ENCODE measurements around the gene LBX1.

LBX1 gene

GRCh38 chr10:101244321-101245050 is 15.2 kb upstream of the LBX1 start:
- Histone ChIP-seq H4K20me1 (ENCODE audit: insufficient read depth, low read length) (no peaks in the 10 kb centered on the region), H3K4me1 (ENCODE audit: insufficient read depth, low read length) (no peaks in the 10 kb centered on the region), H3K9ac (ENCODE audit: low read depth, low read length) (no peak overlapping the region), H3K4me2 (ENCODE audit: insufficient read depth, low read length) (no peak overlapping the region), H2AFZ (ENCODE audit: low read depth, low read length) (no peak overlapping the region), H3K79me2 (ENCODE audit: insufficient read depth, low read length) (no peaks in the 10 kb centered on the region), H3K27ac (ENCODE audit: low read length) (no peak overlapping the region), H3K27me3 (ENCODE audit: insufficient read depth, low read length, poor library complexity) (peaks cover 26% of the 10 kb centered on the region), H3K9me3 (ENCODE audit: insufficient read depth, low read length, severe bottlenecking) (no peaks in the 10 kb centered on the region), H3K36me3 (ENCODE audit: insufficient read depth, low read length) (no peaks in the 10 kb centered on the region), H3K4me3 (ENCODE audit: low read depth in 1 of 2, low read length in 2 of 2) (no peak overlapping the region)
- ATAC-seq (ENCODE audit: insufficient read depth, low read depth) (no peak), DNase-seq (no peak)
- no peak for TF ChIP-seq EZH2 (IDR thresholded peaks at IDR 0.05; ENCODE audit: borderline replicate concordance, low read depth, low read length, severe bottlenecking)
- no peak for TF ChIP-seq CTCF (IDR thresholded peaks at IDR 0.05; ENCODE audit: borderline replicate concordance, extremely low read depth, low read length, poor library complexity, severe bottlenecking)

- peaks cover 35% of the 10 kb centered on the region for H3K27me3 ChIP-seq (ENCODE audit: insufficient read depth, low read length, poor library complexity)
- no peak for ATAC-seq (ENCODE audit: insufficient read depth, low read depth)
- H3K4me3 ChIP-seq (ENCODE audit: low read depth in 1 of 2, low read length in 2 of 2), result no peak overlapping the region
- no peak overlapping the region for H2AFZ ChIP-seq (ENCODE audit: low read depth, low read length)
- TF ChIP-seq EZH2 (IDR thresholded peaks at IDR 0.05; ENCODE audit: borderline replicate concordance, low read depth, low read length, severe bottlenecking) (no peak), CTCF (IDR thresholded peaks at IDR 0.05; ENCODE audit: borderline replicate concordance, extremely low read depth, low read length, poor library complexity, severe bottlenecking) (no peak)
- H3K4me2 ChIP-seq (ENCODE audit: insufficient read depth, low read length), result no peak overlapping the region
- H3K36me3 ChIP-seq (ENCODE audit: insufficient read depth, low read length), result no peaks in the 10 kb centered on the region
- DNase-seq, result no peak
- no peaks in the 10 kb centered on the region for H4K20me1 ChIP-seq (ENCODE audit: insufficient read depth, low read length)
- no peak overlapping the region for H3K27ac ChIP-seq (ENCODE audit: low read length)
- H3K9ac ChIP-seq (ENCODE audit: low read depth, low read length), result no peak overlapping the region
- no peaks in the 10 kb centered on the region for H3K4me1 ChIP-seq (ENCODE audit: insufficient read depth, low read length)
- H3K9me3 ChIP-seq (ENCODE audit: insufficient read depth, low read length, severe bottlenecking), result no peaks in the 10 kb centered on the region
- H3K79me2 ChIP-seq (ENCODE audit: insufficient read depth, low read length), result no peaks in the 10 kb centered on the region
Observed at GRCh38 chr10:101241840-101242707, 12.8 kb upstream of the LBX1 start.

- Histone ChIP-seq H3K9me3 (ENCODE audit: insufficient read depth, low read length, severe bottlenecking) (no peaks in the 10 kb centered on the region), H3K4me2 (ENCODE audit: insufficient read depth, low read length) (no peak overlapping the region), H3K27me3 (ENCODE audit: insufficient read depth, low read length, poor library complexity) (peaks cover 39% of the 10 kb centered on the region), H3K4me3 (ENCODE audit: low read depth in 1 of 2, low read length in 2 of 2) (no peak overlapping the region), H3K36me3 (ENCODE audit: insufficient read depth, low read length) (no peaks in the 10 kb centered on the region), H4K20me1 (ENCODE audit: insufficient read depth, low read length) (no peaks in the 10 kb centered on the region), H3K4me1 (ENCODE audit: insufficient read depth, low read length) (no peaks in the 10 kb centered on the region), H3K79me2 (ENCODE audit: insufficient read depth, low read length) (no peaks in the 10 kb centered on the region), H3K9ac (ENCODE audit: low read depth, low read length) (no peak overlapping the region), H2AFZ (ENCODE audit: low read depth, low read length) (no peak overlapping the region), H3K27ac (ENCODE audit: low read length) (no peak overlapping the region)
- ATAC-seq (ENCODE audit: insufficient read depth, low read depth) (no peak), DNase-seq (no peak)
- TF ChIP-seq CTCF (IDR thresholded peaks at IDR 0.05; ENCODE audit: borderline replicate concordance, extremely low read depth, low read length, poor library complexity, severe bottlenecking) (no peak), EZH2 (IDR thresholded peaks at IDR 0.05; ENCODE audit: borderline replicate concordance, low read depth, low read length, severe bottlenecking) (no peak)
Observed at GRCh38 chr10:101238732-101239105, 9.5 kb upstream of the LBX1 start.
